Measurements from ENCODE around the gene NUB1.

DNA sequence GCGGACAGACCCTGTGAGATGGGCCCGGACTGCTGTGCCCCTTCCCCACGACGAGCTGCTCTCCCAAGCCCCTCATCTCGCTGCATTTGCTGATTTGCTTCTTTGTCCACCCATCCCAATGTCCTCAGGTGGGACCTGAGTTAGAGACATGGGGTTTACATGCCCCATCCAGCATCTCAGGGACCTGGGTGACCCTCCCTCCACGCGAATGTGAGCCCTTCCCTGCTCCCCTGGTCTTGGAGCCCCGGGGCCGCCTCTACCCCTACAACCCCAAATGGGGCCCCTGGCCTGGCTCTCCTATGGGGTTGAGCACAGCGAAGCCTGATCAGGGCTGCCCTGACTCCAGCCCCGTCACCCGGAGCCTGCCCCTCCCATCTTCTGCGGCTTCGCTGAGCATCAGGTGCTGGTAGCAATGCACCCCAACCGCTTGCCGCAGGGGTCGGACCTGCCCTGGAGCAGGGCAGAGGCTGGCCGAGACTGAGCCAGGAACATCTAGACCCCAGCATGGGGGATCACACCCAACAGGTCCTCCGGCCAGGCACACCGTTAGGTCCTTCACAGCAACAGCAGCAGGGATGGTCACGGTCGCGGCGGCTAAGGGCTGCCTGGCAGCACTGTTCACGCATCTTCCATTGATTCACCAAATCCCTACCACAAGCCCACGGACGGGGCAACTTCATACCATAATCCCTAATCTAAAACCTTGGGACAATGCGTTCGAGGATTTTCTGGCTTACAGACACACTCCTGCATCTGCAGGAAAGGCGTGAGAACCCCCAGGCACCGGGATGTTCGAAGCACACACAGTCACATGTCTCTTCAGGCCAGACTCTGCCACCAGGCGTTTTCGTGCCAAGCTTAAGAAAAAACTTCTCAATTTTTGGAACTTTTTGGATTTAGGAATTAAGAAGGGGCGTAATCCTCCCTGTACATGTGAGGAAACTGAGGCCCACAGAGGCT is 52.7 kb downstream of the NUB1 start:
- TF ChIP-seq, protein P1, sequence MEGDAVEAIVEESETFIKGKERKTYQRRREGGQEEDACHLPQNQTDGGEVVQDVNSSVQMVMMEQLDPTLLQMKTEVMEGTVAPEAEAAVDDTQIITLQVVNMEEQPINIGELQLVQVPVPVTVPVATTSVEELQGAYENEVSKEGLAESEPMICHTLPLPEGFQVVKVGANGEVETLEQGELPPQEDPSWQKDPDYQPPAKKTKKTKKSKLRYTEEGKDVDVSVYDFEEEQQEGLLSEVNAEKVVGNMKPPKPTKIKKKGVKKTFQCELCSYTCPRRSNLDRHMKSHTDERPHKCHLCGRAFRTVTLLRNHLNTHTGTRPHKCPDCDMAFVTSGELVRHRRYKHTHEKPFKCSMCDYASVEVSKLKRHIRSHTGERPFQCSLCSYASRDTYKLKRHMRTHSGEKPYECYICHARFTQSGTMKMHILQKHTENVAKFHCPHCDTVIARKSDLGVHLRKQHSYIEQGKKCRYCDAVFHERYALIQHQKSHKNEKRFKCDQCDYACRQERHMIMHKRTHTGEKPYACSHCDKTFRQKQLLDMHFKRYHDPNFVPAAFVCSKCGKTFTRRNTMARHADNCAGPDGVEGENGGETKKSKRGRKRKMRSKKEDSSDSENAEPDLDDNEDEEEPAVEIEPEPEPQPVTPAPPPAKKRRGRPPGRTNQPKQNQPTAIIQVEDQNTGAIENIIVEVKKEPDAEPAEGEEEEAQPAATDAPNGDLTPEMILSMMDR (IDR thresholded peaks at IDR 0.05), result no peak
- TF ChIP-seq EP300 (IDR thresholded peaks at IDR 0.05) (no peak), POLR2AphosphoS5 (IDR thresholded peaks at IDR 0.05) (no peak)
